Measurements from ENCODE around the gene SEPTIN8.

The SEPTIN8 gene

GRCh38 chr5:132729896-132730295 is 47.1 kb downstream of the SEPTIN8 start:
- FAIRE-seq (no peak), DNase-seq (ENCODE audit: extremely low spot score, insufficient read length, low read depth) (no peak)

- DNase-seq (ENCODE audit: extremely low spot score, insufficient read length, low read depth) (no peak), FAIRE-seq (no peak)
Observed at GRCh38 chr5:132725745-132726144, 51.3 kb downstream of the SEPTIN8 start.

GRCh38 chr5:132718544-132719312 is 58.3 kb downstream of the SEPTIN8 start:
- DNase-seq (ENCODE audit: extremely low spot score, insufficient read length, low read depth) (no peak), FAIRE-seq (no peak)

- DNase-seq (ENCODE audit: extremely low spot score, insufficient read length, low read depth) = no peak
- peak; percentile 86 for FAIRE-seq
Observed at GRCh38 chr5:132714456-132715307, 62.4 kb downstream of the SEPTIN8 start.

- no peak for FAIRE-seq
Observed at GRCh38 chr5:132708645-132709044, 68.4 kb downstream of the SEPTIN8 start.

GRCh38 chr5:132704875-132705274 is 72.2 kb downstream of the SEPTIN8 start:
- no peak for FAIRE-seq
- no peak for DNase-seq (ENCODE audit: extremely low spot score, insufficient read length, low read depth)

More at GRCh38 chr5:132708645-132709044, 68.4 kb downstream of the SEPTIN8 start:
- DNase-seq (ENCODE audit: extremely low spot score, insufficient read length, low read depth) = no peak
